GM13976 (cell line): Measurements from ENCODE around the gene ACSS1.

Source experiments
- DNase-seq: peaks from one replicate; pipeline ENCODE4 v3.0.0; 2012; ENCODE audit warnings: low spot score
- in situ Hi-C: fragments of 300-500 bp; cut with MboI; formaldehyde crosslinking; loops from one replicate; pipeline ENCODE4 v1.12.0; 2022; ENCODE audit warnings: low sequenced_read_pairs, mixed read lengths, inconsistent platforms; ENCODE audit not compliant: unreplicated experiment
- TF ChIP-seq, protein P1 (sequence below): IDR thresholded peaks from 2 replicates; pipeline ENCODE4 v1.5.1; 2012; ENCODE audit warnings: borderline replicate concordance, mild to moderate bottlenecking; ENCODE audit not compliant: insufficient read depth; ENCODE audit errors: extremely low read depth, missing control alignments, control extremely low read depth

The ACSS1 gene

DNA sequence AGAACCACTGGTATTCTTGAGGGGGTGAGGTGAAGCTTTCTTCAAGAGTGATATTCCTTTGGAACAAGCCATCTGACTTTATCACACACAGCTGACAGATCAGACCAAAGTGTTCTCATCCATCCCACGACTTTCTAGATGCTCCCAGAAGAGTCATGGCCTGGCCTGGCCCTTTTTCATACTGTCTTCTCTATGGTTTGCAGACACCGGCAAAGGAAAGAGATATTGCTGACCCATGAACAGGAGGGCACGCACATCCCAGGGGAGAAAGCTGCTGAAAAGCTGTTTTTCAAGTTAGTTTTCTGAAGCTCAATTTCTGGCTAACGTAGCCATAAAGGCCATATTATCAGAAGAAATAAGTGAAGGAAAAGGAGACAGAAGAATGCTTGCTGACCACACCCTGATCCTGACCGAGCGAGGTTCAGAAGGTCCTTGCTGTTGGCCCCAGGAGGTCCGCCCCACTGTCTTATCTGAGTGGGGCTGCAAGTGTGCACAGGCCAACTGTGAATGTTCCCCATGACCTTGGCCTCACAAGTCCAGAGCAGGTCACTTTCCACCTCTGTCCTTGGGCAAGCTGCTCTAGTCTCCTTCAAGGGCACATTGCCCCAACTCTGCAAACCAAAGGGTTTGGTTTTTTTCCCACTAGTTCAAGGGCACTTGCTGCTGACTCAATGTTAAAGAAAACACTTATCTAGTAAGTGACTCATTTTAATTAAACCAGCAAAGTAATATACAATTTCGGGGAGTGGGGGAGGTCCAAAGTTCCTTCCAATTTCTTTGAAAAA, 2.0 kb downstream of the ACSS1 start:
- no peak for DNase-seq
- in situ Hi-C loops: loop anchor here (25.0 kb wide), 1 partner anchor 356 kb away; the partner anchor contains the start of gene GINS1
- TF ChIP-seq, protein P1, sequence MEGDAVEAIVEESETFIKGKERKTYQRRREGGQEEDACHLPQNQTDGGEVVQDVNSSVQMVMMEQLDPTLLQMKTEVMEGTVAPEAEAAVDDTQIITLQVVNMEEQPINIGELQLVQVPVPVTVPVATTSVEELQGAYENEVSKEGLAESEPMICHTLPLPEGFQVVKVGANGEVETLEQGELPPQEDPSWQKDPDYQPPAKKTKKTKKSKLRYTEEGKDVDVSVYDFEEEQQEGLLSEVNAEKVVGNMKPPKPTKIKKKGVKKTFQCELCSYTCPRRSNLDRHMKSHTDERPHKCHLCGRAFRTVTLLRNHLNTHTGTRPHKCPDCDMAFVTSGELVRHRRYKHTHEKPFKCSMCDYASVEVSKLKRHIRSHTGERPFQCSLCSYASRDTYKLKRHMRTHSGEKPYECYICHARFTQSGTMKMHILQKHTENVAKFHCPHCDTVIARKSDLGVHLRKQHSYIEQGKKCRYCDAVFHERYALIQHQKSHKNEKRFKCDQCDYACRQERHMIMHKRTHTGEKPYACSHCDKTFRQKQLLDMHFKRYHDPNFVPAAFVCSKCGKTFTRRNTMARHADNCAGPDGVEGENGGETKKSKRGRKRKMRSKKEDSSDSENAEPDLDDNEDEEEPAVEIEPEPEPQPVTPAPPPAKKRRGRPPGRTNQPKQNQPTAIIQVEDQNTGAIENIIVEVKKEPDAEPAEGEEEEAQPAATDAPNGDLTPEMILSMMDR: no peak

DNA sequence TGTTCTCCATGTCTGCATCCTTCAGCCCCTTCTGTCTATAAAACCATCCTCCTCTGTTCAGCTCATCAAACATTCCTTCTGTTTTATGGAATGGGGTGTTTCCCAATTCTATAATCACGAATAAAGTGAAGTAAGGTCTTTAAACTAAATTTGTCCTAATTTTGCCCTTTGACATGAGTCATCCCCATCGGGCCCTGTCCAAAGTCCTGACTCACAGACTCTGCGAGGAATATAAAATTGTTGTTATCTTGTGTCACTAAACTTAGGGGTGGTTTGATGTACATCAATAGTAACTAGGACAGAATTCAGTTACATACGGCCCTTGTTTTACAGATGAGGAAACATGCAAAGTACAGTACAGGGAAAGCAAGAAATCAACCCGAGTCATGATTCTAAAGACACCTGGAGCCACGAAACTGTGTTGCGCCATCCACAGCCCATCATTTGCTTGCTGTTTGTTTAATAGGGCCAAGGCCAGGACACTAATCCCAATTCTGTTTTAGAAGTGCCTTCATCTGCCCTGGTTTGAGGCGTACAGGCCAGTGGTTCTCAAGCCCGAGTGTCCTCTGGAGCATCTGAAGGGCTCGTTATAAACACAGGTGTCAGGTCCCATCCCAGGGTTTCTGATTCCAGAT, 2.8 kb downstream of the ACSS1 start:
- TF ChIP-seq, protein P1: no peak
- in situ Hi-C loops: loop anchor here (25.0 kb wide), 1 partner anchor 357 kb away; the partner anchor contains the start of gene GINS1
- no peak for DNase-seq

DNA sequence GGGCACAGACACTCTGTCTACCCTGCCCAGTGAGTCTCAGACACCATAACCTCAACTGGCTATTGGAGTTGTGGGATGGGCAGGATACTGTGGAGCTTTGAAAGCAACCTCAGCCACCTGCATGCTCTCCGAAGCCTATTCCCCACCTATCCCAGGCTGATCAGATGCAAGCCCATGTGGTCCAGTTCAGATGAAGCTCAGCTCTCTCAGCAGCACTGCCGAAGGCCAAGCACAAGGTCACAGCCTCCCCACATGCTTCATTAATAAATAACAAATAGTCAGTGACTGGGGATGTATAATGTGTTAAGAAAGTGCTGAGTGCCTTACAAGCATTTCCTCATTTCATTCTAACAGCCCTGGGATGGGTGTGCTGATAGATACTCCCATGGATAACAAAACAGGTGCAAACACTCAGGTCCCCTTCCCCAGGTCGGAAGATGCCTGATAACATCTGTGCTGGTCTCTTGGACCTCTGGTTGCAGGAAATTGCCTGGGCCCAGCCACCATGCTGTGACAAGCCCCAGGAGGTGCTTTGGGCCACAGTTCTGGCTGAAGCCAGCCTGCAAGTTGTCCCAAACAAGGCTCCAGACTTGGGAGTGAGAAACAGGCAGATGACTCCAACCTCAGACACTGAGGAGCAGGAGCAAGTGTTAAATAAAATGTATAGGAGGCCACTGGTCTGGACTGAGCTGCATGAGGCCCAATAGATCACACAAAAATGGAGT, 3.7 kb downstream of the ACSS1 start:
- in situ Hi-C loops: loop anchor here (25.0 kb wide), 1 partner anchor 358 kb away; the partner anchor contains the start of gene GINS1
- DNase-seq: no peak
- TF ChIP-seq, protein P1: no peak

DNA sequence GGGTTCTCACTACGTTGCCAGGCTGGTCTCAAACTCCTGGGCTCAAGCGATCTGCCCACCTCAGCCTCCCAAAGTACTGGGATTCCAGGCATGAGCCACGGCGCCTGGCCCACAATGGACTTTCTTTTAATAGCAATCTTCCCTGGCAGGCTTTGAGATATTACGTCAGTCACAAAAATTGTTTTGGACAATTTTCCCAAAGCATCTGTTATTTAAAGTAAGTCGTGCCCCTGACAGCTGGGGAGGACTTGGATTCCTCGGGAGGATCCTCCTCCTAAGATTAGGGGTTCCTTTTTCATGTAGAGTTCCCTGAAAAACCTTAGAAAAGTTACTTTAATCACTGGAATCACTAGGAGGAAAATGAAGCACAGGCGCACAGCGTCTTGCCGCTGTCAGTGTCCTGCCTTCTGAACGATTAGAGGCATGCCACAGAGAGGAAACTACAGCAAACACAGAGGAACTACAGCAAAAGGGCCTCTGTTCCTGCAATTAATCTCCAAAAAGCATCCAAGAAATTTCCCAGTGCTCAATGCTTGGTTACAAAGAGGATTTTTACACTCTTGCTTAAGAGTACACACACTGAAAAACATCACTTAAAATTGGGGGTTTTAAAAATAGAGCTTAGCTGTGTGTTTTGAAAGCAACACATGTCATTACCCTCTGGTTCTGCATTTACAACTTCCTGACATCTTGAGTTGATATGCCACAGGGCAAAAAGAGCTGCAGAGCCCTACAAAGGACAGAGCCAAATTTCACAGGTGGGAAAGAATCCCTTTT, 4.5 kb downstream of the ACSS1 start:
- DNase-seq: no peak
- in situ Hi-C loops: loop anchor here (25.0 kb wide), 1 partner anchor 359 kb away; the partner anchor contains the start of gene GINS1
- TF ChIP-seq, protein P1: no peak

DNA sequence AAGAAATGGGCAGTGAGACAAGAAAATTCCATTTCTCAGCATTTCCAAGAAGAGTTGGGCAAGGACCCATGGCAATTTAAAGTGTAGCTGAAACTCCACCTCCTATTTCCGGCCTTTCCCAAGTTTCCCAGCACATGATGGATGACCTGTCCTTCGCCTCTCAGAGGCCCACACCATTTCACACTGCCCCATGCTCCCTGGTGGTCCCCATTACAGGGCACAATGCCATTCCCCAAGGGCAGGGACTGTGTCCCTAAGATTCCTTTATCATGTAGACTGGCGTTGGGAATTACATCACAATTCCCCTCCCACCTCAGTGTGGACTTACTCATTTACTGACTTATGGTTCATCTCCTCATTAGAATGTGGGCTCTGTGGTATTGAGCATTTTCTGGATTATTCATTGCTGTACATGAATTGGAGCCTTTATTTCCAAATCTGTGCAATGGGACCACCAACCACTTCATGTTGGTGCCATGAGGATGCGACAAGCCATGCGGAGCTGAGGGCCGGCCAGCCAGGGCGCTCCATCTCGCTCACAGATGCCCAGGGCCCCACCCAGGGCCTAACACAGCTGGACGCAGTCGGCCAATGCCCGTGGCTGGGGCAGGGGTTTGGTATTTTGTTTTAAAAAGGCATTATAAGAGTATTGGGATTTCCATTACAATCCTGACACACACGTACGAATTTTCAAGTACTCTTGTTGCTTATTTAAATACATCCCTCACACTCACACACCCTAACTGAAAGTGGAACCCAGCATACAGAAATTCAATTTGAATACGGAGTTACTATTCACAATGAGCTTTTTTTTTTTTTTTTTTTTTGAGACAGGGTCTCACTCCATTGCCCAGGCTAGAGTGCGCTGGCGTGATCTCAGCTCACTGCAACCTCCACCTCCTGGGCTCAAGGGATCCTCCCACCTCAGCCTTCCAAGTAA, 5.4 kb downstream of the ACSS1 start:
- DNase-seq: peak; percentile 62
- TF ChIP-seq, protein P1: no peak
- in situ Hi-C loops: loop anchor here (25.0 kb wide), 1 partner anchor 360 kb away; the partner anchor contains the start of gene GINS1
